Ectodermal cell (in vitro differentiated cells): ENCODE results near the gene ZDHHC19.

ENCODE experiments used
- H3K27ac ChIP-seq: 2 replicates; pipeline ENCODE4 v1.7.0; 2013; ENCODE audit warnings: mild to moderate bottlenecking, low read depth, low read length; ENCODE audit not compliant: insufficient read depth, poor library complexity, severe bottlenecking
- H3K27me3 ChIP-seq: 2 replicates; pipeline ENCODE4 v1.7.0; 2013; ENCODE audit warnings: mild to moderate bottlenecking, low read length; ENCODE audit not compliant: insufficient read depth, control insufficient read depth, poor library complexity, severe bottlenecking
- H3K36me3 ChIP-seq: one replicate; pipeline ENCODE4 v1.7.0; 2013; ENCODE audit warnings: low read length; ENCODE audit not compliant: control insufficient read depth, insufficient read depth
- H3K4me1 ChIP-seq: one replicate; pipeline ENCODE4 v1.7.0; 2013; ENCODE audit warnings: low read length; ENCODE audit not compliant: control insufficient read depth, insufficient read depth
- H3K4me3 ChIP-seq: 2 replicates; pipeline ENCODE4 v1.7.0; 2013; ENCODE audit warnings: low read depth, low read length, control low read depth; ENCODE audit not compliant: insufficient read depth
- H3K9me3 ChIP-seq: 2 replicates; pipeline ENCODE4 v1.7.0; 2013; ENCODE audit warnings: mild to moderate bottlenecking, low read length, moderate library complexity; ENCODE audit not compliant: control insufficient read depth
- WGBS, 2 experiments: methylation state at CpG; one replicate each; pipeline ENCODE4 v1.1.7; 2013; ENCODE audit warnings: missing lambda C conversion rate in 2 of 2; 5-methylcytosine and 5-hydroxymethylcytosine counted together

The ZDHHC19 gene

DNA sequence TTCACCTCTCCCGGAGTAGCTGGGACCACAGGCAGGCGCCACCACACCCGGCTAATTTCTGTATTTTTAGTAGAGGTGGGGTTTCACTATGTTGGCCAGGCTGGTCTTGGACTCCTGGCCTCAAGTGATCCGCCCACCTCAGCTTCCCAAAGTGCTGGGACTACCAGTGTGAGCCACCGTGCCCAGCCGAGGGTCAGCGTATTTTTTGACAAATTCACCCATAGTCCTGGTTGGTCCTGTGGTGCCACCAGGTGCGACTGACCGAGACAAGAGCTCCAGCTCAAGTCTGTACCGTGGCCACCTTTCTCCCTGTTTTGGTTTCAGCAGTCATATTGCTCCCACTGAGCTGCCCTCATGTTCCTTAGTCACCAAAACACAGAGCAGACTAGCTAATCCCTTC lies 13.9 kb upstream of the ZDHHC19 start:
- H3K4me1 ChIP-seq = no peaks in the 10 kb centered on the region
- no peaks in the 10 kb centered on the region for H3K36me3 ChIP-seq
- H3K27me3 ChIP-seq = no peaks in the 10 kb centered on the region
- no peaks in the 10 kb centered on the region for H3K9me3 ChIP-seq
- H3K4me3 ChIP-seq = no peak overlapping the region
- 94 to 96% methylated on average over 10 of the region's 10 CpGs for WGBS, 2 experiments
- no peak overlapping the region for H3K27ac ChIP-seq

DNA sequence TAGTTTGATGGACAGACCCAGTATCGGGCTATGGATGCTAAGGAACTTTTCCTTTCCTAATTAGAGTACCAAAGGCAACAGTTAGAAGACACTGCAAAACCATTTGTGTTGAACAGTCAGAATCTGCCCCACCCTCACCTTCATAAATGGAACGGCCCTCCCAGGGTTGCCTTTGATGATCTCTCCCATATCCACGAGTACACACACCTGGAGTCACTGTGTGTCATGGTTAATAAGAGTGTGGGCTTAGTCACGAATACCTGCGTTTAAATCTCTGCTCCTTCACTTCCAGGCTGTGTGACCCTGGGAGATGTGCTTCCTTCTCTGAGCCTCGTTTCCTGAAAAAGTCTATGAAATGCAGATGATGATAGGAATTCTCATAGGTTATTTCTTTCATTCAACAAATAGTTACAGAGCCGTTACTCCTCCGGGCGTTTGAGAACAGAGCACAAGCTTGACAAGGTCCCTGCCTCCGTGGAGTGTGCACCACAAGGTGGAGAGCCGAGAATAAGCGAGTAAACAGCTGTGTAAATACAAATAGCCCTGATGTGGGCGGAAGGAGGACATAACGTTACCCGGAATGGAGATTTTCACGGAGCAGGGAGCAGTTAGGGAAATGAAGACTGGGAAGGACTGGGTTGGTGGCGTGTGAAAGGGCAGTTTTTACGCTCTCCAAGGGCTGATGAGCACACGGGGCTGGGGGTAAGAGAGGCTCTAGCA lies 11.8 kb upstream of the ZDHHC19 start:
- Histone ChIP-seq H3K4me3 (no peak overlapping the region), H3K4me1 (peaks cover 7% of the 10 kb centered on the region), H3K36me3 (no peaks in the 10 kb centered on the region), H3K9me3 (no peaks in the 10 kb centered on the region), H3K27ac (no peak overlapping the region), H3K27me3 (no peaks in the 10 kb centered on the region)
- 81 to 82% methylated on average over 19 of the region's 19 CpGs for WGBS, 2 experiments

DNA sequence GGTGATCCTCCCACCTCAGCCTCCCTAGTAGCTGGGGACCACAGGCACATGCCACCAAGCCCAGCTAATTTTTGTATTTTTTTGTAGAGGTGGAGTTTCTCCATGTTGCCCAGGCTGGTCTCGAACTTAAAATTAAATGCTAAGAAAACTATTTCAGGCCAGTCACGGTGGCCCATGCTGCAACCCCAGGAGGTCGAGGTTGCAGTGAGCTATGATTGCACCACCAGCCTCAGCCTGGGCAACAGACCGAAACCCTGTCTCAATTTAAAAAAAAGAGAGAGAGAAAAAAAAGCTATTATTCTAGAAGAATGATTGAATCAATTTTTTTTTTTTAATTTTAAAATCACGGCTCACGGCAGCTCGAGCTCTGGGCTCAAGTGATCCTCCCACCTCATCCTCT lies 9.8 kb upstream of the ZDHHC19 start:
- Histone ChIP-seq H3K36me3 (no peaks in the 10 kb centered on the region), H3K9me3 (no peaks in the 10 kb centered on the region), H3K27me3 (peaks cover 5% of the 10 kb centered on the region), H3K4me3 (no peak overlapping the region), H3K27ac (no peak overlapping the region), H3K4me1 (peaks cover 10% of the 10 kb centered on the region)
- WGBS, 2 experiments = 92 to 93% methylated on average over 7 of the region's 7 CpGs

DNA sequence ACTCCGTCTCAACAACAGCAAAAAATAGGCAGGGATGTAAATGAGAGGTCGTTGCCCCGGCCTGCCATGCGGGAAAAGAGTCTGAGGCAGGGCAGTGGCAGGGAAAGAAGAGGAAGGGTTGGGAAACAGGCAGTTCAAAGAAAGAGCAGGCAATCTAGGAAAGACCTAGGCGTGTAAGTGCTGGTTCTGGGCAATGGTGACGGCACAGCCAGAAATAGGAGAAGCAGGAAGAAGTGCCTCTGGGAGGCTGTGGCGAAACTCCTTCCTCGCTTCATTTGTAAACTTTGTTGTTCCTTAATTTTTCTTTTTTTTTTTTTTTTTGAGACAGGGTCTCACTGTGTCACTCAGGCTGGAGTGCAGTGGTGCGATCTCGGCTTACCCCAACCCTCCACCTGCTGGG lies 9.4 kb upstream of the ZDHHC19 start:
- Histone ChIP-seq H3K4me1 (peaks cover 12% of the 10 kb centered on the region), H3K9me3 (no peaks in the 10 kb centered on the region), H3K4me3 (no peak overlapping the region), H3K36me3 (no peaks in the 10 kb centered on the region), H3K27me3 (peaks cover 5% of the 10 kb centered on the region), H3K27ac (no peak overlapping the region)
- WGBS, 2 experiments = 91% methylated on average over 10 of the region's 10 CpGs

DNA sequence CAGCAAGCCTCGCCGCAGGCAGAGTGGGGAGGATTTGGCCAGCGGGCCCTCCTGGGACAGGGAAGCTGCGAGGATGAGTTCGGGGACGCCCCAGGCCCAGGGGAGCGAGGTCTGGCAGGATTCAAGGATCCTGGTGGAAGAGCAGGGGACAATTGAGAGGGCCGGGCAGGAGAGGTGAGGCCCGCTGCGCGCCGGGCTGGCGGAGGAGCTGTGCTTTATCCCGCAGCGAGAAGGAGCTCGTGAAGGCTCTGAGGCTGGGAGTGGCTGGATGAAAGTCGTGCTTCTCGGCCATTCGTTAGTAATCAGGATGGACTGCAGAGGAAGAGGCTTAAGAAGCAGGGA lies 8.7 kb upstream of the ZDHHC19 start:
- WGBS, 2 experiments = 89 to 91% methylated on average over 19 of the region's 19 CpGs
- peaks cover 5% of the 10 kb centered on the region for H3K27me3 ChIP-seq
- no peaks in the 10 kb centered on the region for H3K36me3 ChIP-seq
- no peak overlapping the region for H3K4me3 ChIP-seq
- no peak overlapping the region for H3K27ac ChIP-seq
- H3K9me3 ChIP-seq = no peaks in the 10 kb centered on the region
- H3K4me1 ChIP-seq = peaks cover 12% of the 10 kb centered on the region

DNA sequence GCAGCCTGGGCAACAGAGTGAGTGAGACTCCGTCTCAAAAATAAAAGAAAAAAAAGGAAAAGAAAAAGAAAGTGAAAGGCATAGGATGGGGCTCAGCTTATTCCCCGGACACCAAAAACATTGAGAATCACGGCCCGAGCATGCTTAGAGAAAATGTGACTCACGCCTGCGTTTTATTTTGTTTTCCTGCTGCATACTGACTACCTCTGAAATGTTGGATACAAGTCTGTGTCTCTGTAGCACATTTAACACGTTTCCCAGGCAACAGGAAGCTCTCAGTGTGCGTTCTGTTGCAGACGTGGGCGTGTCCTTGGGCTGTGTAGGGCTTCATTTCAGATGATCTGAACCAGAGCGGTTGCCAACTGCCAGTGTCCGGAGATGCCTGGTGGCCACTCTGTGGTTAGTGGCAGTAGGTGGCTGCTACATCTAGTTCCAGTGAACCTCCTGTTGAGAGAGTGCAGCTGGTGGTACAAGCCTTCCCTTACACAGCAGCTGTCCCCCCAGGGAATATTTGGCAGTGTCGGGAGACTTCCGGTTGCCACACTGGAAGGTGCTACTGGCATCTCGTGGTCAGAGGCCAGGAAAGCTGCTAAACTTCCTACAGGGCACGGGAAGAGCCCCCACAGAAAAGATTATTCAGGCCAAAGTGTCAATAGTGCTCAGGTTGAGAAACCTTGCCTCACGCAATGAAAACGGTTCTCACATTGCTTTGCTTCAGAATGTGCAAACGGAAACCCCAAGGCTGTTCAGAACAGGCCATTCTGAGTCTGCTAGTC lies 8.2 kb upstream of the ZDHHC19 start:
- no peaks in the 10 kb centered on the region for H3K9me3 ChIP-seq
- H3K4me3 ChIP-seq = no peak overlapping the region
- WGBS, 2 experiments = 82 to 83% methylated on average over 19 of the region's 19 CpGs
- peaks cover 5% of the 10 kb centered on the region for H3K27me3 ChIP-seq
- peaks cover 16% of the 10 kb centered on the region for H3K4me1 ChIP-seq
- no peak overlapping the region for H3K27ac ChIP-seq
- no peaks in the 10 kb centered on the region for H3K36me3 ChIP-seq

DNA sequence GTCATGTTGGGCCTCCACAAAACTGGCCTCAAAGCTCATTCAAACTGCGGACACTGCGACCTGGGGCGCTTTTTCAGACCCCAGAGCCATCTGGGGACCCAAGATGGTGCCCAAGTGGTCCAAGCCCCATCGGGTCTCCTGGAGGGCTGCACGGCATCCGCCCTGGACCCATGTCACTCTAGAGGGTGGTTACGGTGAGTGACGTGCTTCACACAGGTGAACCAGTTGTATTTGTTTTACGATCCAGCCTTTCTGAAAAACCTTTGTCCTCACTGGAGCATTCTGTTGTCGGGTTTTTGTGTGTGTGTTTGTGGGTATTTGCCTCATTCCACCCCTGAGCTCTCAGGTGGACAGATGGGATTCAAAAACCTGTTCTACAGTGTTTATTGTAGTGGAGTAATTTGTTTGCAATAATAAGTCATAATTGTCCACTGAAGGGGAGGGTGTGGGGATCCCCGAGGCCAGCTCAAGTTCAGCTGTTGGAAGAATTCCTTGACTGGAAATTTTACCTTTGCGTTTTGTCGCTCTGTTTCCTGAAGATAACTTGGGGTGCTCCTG lies 7.0 kb upstream of the ZDHHC19 start:
- H3K27me3 ChIP-seq = peaks cover 5% of the 10 kb centered on the region
- no peak overlapping the region for H3K4me3 ChIP-seq
- H3K9me3 ChIP-seq = no peaks in the 10 kb centered on the region
- peaks cover 16% of the 10 kb centered on the region for H3K4me1 ChIP-seq
- H3K36me3 ChIP-seq = no peaks in the 10 kb centered on the region
- WGBS, 2 experiments = 95 to 97% methylated on average over 13 of the region's 13 CpGs
- no peak overlapping the region for H3K27ac ChIP-seq

DNA sequence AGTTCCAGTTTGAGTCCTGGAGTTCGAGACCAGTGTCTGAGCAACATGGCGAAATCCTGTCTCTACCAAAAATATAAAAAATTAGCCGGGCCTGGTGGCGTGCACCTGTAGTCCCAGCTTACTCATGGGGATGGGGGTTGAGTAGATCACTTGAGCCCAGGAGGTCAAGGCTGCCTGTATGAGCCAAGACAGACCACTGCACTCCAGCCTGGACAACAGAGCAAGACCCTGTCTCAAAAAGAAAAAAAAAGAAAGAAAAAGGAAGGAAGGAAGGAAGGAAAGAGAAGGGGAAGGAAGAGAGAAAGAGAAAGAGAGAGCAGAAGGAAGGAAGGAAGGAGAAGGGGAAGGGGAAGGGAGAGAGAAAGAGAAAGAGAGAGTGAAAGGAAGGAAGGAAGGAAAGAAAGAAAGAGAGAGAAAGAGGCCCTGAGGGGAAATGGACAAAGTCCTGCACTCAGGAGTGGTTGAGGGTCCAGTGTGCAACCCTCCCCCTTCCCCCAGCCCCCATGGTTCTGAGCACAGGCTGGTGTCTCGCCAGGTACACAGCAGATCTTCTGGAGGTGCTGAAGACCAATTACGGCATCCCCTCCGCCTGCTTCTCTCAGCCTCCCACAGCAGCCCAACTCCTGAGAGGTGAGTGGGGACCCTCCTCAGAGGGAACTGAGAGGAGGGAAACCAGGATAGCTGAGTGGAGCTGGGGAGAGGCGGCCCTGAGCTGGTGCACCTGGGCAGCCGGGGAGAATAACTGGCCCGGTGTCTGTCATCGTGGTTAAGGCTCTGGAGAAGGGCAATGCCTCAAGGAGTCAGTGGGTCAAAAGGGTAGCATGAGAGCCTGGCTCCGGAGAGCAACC lies 6.3 kb upstream of the ZDHHC19 start:
- H3K27ac ChIP-seq = no peak overlapping the region
- H3K4me1 ChIP-seq = peaks cover 16% of the 10 kb centered on the region
- no peaks in the 10 kb centered on the region for H3K36me3 ChIP-seq
- WGBS, 2 experiments = 93% methylated on average over 12 of the region's 12 CpGs
- no peaks in the 10 kb centered on the region for H3K9me3 ChIP-seq
- peaks cover 5% of the 10 kb centered on the region for H3K27me3 ChIP-seq
- H3K4me3 ChIP-seq = no peak overlapping the region

DNA sequence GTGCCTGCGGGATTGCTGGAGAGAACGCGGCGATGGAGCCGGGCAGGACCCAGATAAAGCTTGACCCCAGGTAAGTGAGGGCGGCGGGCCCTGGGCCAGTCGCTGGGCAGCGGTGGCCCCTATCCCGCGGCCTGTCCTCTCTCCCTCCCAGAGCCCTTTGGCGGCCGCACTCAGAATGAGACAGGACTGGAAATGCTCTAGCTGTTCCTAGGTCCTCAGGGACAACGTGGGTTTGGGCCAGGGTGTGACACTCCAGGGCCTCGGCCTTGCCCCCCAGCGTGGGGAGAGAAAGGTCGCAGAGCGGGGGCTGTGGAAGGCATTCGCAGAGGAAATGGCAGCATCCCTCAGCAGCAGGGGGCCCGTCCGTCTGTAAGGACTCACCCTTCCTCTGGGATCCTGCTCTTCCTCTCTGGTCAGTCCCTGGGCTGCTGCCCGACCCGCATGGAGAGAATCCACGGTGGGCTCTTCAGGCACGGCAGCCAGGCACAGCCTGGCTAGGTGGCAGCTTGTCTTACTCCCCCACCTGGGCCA lies 5.5 kb upstream of the ZDHHC19 start:
- H3K27ac ChIP-seq = no peak overlapping the region
- H3K4me1 ChIP-seq = peaks cover 16% of the 10 kb centered on the region
- 46 to 60% methylated on average over 25 of the region's 25 CpGs for WGBS, 2 experiments
- no peaks in the 10 kb centered on the region for H3K36me3 ChIP-seq
- peaks cover 5% of the 10 kb centered on the region for H3K27me3 ChIP-seq
- no peak overlapping the region for H3K4me3 ChIP-seq
- no peaks in the 10 kb centered on the region for H3K9me3 ChIP-seq
